ENCODE results near the gene AMOTL2. TPM values are rescaled to one million over a fixed set of nuclear protein-coding genes. Genes with fewer than 3 reads are reported as not detected.

Gene AMOTL2
- total and polyA plus RNA-seq, 2 donors (not counting 3 experiments of a cell fraction or from before 2014, with no cell fraction given), result 130 to 145 TPM

DNA sequence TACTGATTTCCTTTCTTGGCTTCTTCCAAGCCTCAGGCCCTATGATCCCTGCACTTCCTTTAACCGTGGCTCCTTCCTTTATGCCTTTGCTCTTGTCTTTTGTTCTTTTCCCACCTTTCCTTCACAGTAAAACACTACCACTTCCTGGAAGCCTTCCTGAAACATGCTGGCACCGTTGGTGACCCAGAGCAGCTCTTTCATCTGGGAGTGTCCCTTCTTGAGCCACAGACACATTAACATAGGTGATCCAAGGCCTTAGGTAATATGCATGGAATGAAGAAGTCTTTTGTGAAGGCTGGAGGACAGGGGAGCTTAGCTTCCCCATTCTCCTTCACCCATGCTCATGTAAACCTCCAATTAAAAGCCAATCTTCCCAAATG is 39.4 kb downstream of the AMOTL2 start:
- TF ChIP-seq FOS (IDR thresholded peaks at IDR 0.05; ENCODE audit: borderline replicate concordance, insufficient read depth, low read length) (no peak), POLR2A (IDR thresholded peaks at IDR 0.05; ENCODE audit: low read depth, low read length) (no peak), EZH2 (IDR thresholded peaks at IDR 0.05; ENCODE audit: borderline replicate concordance, low read depth, low read length, severe bottlenecking) (no peak), POLR2AphosphoS5 (IDR thresholded peaks at IDR 0.05; ENCODE audit: insufficient read depth, low read depth, low read length) (no peak), JUN (IDR thresholded peaks at IDR 0.05; ENCODE audit: borderline replicate concordance, insufficient read depth, insufficient read length, low read depth) (no peak), MYC (IDR thresholded peaks at IDR 0.05; ENCODE audit: low read depth, low read length) (no peak)
- TF ChIP-seq, protein P1, sequence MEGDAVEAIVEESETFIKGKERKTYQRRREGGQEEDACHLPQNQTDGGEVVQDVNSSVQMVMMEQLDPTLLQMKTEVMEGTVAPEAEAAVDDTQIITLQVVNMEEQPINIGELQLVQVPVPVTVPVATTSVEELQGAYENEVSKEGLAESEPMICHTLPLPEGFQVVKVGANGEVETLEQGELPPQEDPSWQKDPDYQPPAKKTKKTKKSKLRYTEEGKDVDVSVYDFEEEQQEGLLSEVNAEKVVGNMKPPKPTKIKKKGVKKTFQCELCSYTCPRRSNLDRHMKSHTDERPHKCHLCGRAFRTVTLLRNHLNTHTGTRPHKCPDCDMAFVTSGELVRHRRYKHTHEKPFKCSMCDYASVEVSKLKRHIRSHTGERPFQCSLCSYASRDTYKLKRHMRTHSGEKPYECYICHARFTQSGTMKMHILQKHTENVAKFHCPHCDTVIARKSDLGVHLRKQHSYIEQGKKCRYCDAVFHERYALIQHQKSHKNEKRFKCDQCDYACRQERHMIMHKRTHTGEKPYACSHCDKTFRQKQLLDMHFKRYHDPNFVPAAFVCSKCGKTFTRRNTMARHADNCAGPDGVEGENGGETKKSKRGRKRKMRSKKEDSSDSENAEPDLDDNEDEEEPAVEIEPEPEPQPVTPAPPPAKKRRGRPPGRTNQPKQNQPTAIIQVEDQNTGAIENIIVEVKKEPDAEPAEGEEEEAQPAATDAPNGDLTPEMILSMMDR (IDR thresholded peaks at IDR 0.05; ENCODE audit: extremely low read depth in 1 of 2, insufficient read depth in 1 of 2, low read depth in 1 of 2, low read length in 2 of 2), result no peak
- TF ChIP-seq, protein P2, sequence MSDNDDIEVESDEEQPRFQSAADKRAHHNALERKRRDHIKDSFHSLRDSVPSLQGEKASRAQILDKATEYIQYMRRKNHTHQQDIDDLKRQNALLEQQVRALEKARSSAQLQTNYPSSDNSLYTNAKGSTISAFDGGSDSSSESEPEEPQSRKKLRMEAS (IDR thresholded peaks at IDR 0.05; ENCODE audit: insufficient read depth, insufficient read length), result no peak
- FAIRE-seq (peak; percentile 54), DNase-seq (ENCODE audit: low read depth, low spot score) (no peak)
- intact Hi-C loops (cut with micrococcal nuclease) (no loop called here), dilution Hi-C loops (cut with MboI; ENCODE audit: extremely low pct_ligation_motif_present, low sequenced_read_pairs) (no loop called here)
- no peak overlapping the region for H3K4me2 ChIP-seq (ENCODE audit: insufficient read depth, low read length)
- no peak overlapping the region for H2AFZ ChIP-seq (ENCODE audit: low read depth, low read length)
- H3K79me2 ChIP-seq (ENCODE audit: control insufficient read depth, insufficient read depth, low read length), result no peaks in the 10 kb centered on the region
- H3K4me1 ChIP-seq (ENCODE audit: control insufficient read depth, extremely low read depth, insufficient read depth, low read length), result no peaks in the 10 kb centered on the region
- BruUV-seq (replicated peaks), result no TSS peak
- POLR2A ChIA-PET, result no interaction called here
- H3K9me1 ChIP-seq (replicated peaks; ENCODE audit: control insufficient read depth, extremely low read depth, insufficient read depth, low read length), result no peaks in the 10 kb centered on the region
- no peaks in the 10 kb centered on the region for H4K20me1 ChIP-seq (replicated peaks; ENCODE audit: control insufficient read depth, extremely low read depth, insufficient read depth, low read length)
- H3K9ac ChIP-seq (replicated peaks; ENCODE audit: extremely low read depth, insufficient read depth, low read length), result no peak overlapping the region
- no peaks in the 10 kb centered on the region for H3K36me3 ChIP-seq (ENCODE audit: control insufficient read depth in 2 of 2, extremely low read depth in 1 of 2, insufficient read depth in 2 of 2, low read length in 2 of 2)
- H3K9me3 ChIP-seq (replicated peaks; ENCODE audit: control insufficient read depth, insufficient read depth, low read length), result no peaks in the 10 kb centered on the region
- CTCF ChIA-PET, result no interaction called here
- H3K4me3 ChIP-seq (replicated peaks in 1 of 3; ENCODE audit: insufficient read depth in 1 of 3, low read depth in 1 of 3, low read length in 3 of 3), result no peak overlapping the region
- H3K27ac ChIP-seq (ENCODE audit: insufficient read depth, low read depth, low read length), result no peak overlapping the region
- H3K27me3 ChIP-seq (ENCODE audit: control insufficient read depth in 2 of 2, insufficient read depth in 2 of 2, low read length in 2 of 2), result no peaks in the 10 kb centered on the region

Data from endothelial cell of umbilical vein (primary cell).